Neural crest cell (in vitro differentiated cells): ENCODE results near the gene AHNAK. TPM values are rescaled to one million over a fixed set of nuclear protein-coding genes. Genes with fewer than 3 reads are reported as not detected.

Experiments used
- DNase-seq: peaks from one replicate; pipeline ENCODE4 v3.0.0; 2021; ENCODE audit warnings: low read depth, mixed read lengths, low spot score
- H3K27ac Mint-ChIP-seq: one replicate; pipeline ENCODE4 v1.8.0; 2021; ENCODE audit warnings: mild to moderate bottlenecking, mixed read lengths; ENCODE audit not compliant: unreplicated experiment
- H3K27me3 Mint-ChIP-seq: 2 replicates; pipeline ENCODE4 v1.8.0; 2021; ENCODE audit warnings: low read depth, mild to moderate bottlenecking, mixed read lengths
- H3K36me3 Mint-ChIP-seq: 2 replicates; pipeline ENCODE4 v1.8.0; 2021; ENCODE audit warnings: low read depth, mild to moderate bottlenecking, mixed read lengths
- H3K4me1 Mint-ChIP-seq: 2 replicates; pipeline ENCODE4 v1.8.0; 2021; ENCODE audit warnings: mixed read lengths
- H3K4me3 Mint-ChIP-seq: one replicate; pipeline ENCODE4 v1.8.0; 2021; ENCODE audit warnings: mild to moderate bottlenecking, mixed read lengths
- H3K9me3 Mint-ChIP-seq: 2 replicates; pipeline ENCODE4 v1.8.0; 2021; ENCODE audit warnings: mixed read lengths
- CTCF ChIP-seq: fragments of 200-600 bp; sonication (generic); conservative IDR thresholded peaks from 2 replicates; pipeline ENCODE4 v1.5.0; 2021; ENCODE audit warnings: antibody characterized with exemption, mild to moderate bottlenecking
- total RNA-seq: library from RNA; stranded (reverse); gene quantifications from 2 replicates; pipeline ENCODE4 v1.2.1, GENCODE V29; 2021

Gene AHNAK
- total RNA-seq, 1 donor from 2014 or later: 0.65 TPM

- H3K4me3 Mint-ChIP-seq: no peak overlapping the region
- no peak overlapping the region for H3K27ac Mint-ChIP-seq
- no peaks in the 10 kb centered on the region for H3K27me3 Mint-ChIP-seq
- peaks cover 52% of the 10 kb centered on the region for H3K4me1 Mint-ChIP-seq
- H3K9me3 Mint-ChIP-seq: no peaks in the 10 kb centered on the region
- peaks cover 43% of the 10 kb centered on the region for H3K36me3 Mint-ChIP-seq
- no peak for TF ChIP-seq CTCF
- no peak for DNase-seq
Observed at GRCh38 chr11:62559204-62559603, 12.6 kb upstream of the AHNAK start.

GRCh38 chr11:62558669-62559068, 12.1 kb upstream of the AHNAK start:
- no peak for TF ChIP-seq CTCF
- Mint-ChIP-seq H3K4me3 (no peak overlapping the region), H3K4me1 (peaks cover 57% of the 10 kb centered on the region), H3K27ac (no peak overlapping the region), H3K9me3 (no peaks in the 10 kb centered on the region), H3K36me3 (peaks cover 40% of the 10 kb centered on the region), H3K27me3 (no peaks in the 10 kb centered on the region)
- no peak for DNase-seq

- Mint-ChIP-seq H3K4me1 (peaks cover 71% of the 10 kb centered on the region), H3K36me3 (peaks cover 37% of the 10 kb centered on the region)
Observed at GRCh38 chr11:62556875-62557631, 10.4 kb upstream of the AHNAK start.

GRCh38 chr11:62556108-62556874, 9.7 kb upstream of the AHNAK start:
- peaks cover 11% of the 10 kb centered on the region for H3K27me3 Mint-ChIP-seq
- peak overlapping the region; percentile 58 for H3K4me3 Mint-ChIP-seq
- H3K4me1 Mint-ChIP-seq: peaks cover 73% of the 10 kb centered on the region
- peak overlapping the region; percentile 94 for H3K27ac Mint-ChIP-seq
- TF ChIP-seq CTCF: no peak
- H3K36me3 Mint-ChIP-seq: peaks cover 33% of the 10 kb centered on the region
- no peaks in the 10 kb centered on the region for H3K9me3 Mint-ChIP-seq
- no peak for DNase-seq

More at GRCh38 chr11:62556875-62557631, 10.4 kb upstream of the AHNAK start:
- Mint-ChIP-seq H3K27me3 (peaks cover 3% of the 10 kb centered on the region), H3K27ac (no peak overlapping the region), H3K4me3 (peak overlapping the region; percentile 58), H3K9me3 (no peaks in the 10 kb centered on the region)
- DNase-seq: no peak
- TF ChIP-seq CTCF: no peak

GRCh38 chr11:62555464-62556107, 9.0 kb upstream of the AHNAK start:
- H3K36me3 Mint-ChIP-seq: peaks cover 30% of the 10 kb centered on the region
- DNase-seq: no peak
- peak overlapping the region; percentile 58 for H3K4me3 Mint-ChIP-seq

More at GRCh38 chr11:62555464-62556107, 9.0 kb upstream of the AHNAK start:
- peaks cover 71% of the 10 kb centered on the region for H3K4me1 Mint-ChIP-seq
- no peak for TF ChIP-seq CTCF
- peak overlapping the region; percentile 94 for H3K27ac Mint-ChIP-seq
- peaks cover 18% of the 10 kb centered on the region for H3K27me3 Mint-ChIP-seq
- no peaks in the 10 kb centered on the region for H3K9me3 Mint-ChIP-seq
